GM19193 (cell line): ENCODE measurements around the gene MTMR1.

Experiments used
- POLR2A ChIP-seq: IDR thresholded peaks from 4 replicates; pipeline ENCODE4 v1.6.1; 2011; ENCODE audit not compliant: insufficient read depth, insufficient read length; ENCODE audit errors: extremely low read depth

Gene MTMR1

GRCh38 chrX:150763810-150764209 lies 70.6 kb downstream of the MTMR1 start:
- no peak for TF ChIP-seq POLR2A

- no peak for TF ChIP-seq POLR2A
Measured at GRCh38 chrX:150765237-150765636, 72.0 kb downstream of the MTMR1 start.

GRCh38 chrX:150765782-150766350 lies 72.7 kb downstream of the MTMR1 start:
- TF ChIP-seq POLR2A: no peak

GRCh38 chrX:150766351-150767044 lies 73.3 kb downstream of the MTMR1 start:
- no peak for TF ChIP-seq POLR2A

- no peak for TF ChIP-seq POLR2A
Measured at GRCh38 chrX:150767045-150767395, 73.8 kb downstream of the MTMR1 start.

GRCh38 chrX:150767475-150768131 lies 74.4 kb downstream of the MTMR1 start:
- no peak for TF ChIP-seq POLR2A

GRCh38 chrX:150768132-150768485 lies 74.9 kb downstream of the MTMR1 start:
- TF ChIP-seq POLR2A: no peak

GRCh38 chrX:150768580-150769190 lies 75.5 kb downstream of the MTMR1 start:
- TF ChIP-seq POLR2A: no peak

- no peak for TF ChIP-seq POLR2A
Measured at GRCh38 chrX:150769408-150769807, 76.2 kb downstream of the MTMR1 start.

- no peak for TF ChIP-seq POLR2A
Measured at GRCh38 chrX:150770623-150771022, 77.4 kb downstream of the MTMR1 start.

- no peak for TF ChIP-seq POLR2A
Measured at GRCh38 chrX:150771116-150771515, 77.9 kb downstream of the MTMR1 start.

- TF ChIP-seq POLR2A: no peak
Measured at GRCh38 chrX:150772150-150772970, 79.2 kb downstream of the MTMR1 start.

- TF ChIP-seq POLR2A: no peak
Measured at GRCh38 chrX:150773117-150773516, 79.9 kb downstream of the MTMR1 start.

- no peak for TF ChIP-seq POLR2A
Measured at GRCh38 chrX:150773634-150774033, 80.4 kb downstream of the MTMR1 start.

- TF ChIP-seq POLR2A: no peak
Measured at GRCh38 chrX:150774798-150775568, 81.8 kb downstream of the MTMR1 start.
